Activated CD8-positive, alpha-beta T cell treated with anti-CD3 and anti-CD28 coated beads for 36 hours (primary cell): ENCODE results near the gene RNF181. TPM values are rescaled to one million over a fixed set of nuclear protein-coding genes. Genes with fewer than 3 reads are reported as not detected.
A peak's percentile ranks its signal among the peaks of the same experiment; 100 is the strongest.
"Not testable (repeated sequence)": the region's sequence is repeated elsewhere in the genome, so short reads cannot be mapped to it uniquely, and the experiment has no call there.

ENCODE experiments used
- ATAC-seq: fragments of 200-7000 bp; cut with Tn5 transposase; one replicate; pipeline ENCODE4 v1.10.0; 2021; ENCODE audit warnings: mild to moderate bottlenecking, moderate library complexity
- CTCF ChIA-PET: fragments of 350-600 bp; sonication (Branson Sonifier 250); formaldehyde crosslinking; loops from one replicate; lab custom pipeline; 2021; ENCODE audit warnings: antibody characterized with exemption; lab: Charles Lee
- POLR2A ChIA-PET: fragments of 350-600 bp; sonication (Branson Sonifier 250); formaldehyde crosslinking; loops from one replicate; lab custom pipeline; 2021; ENCODE audit warnings: antibody characterized with exemption; lab: Charles Lee
- DNase-seq: peaks from one replicate; pipeline ENCODE4 v3.0.0-alpha.2; 2020
- H3K27ac Mint-ChIP-seq: one replicate; pipeline ENCODE4 v1.8.0; 2021; ENCODE audit warnings: mild to moderate bottlenecking, mixed read lengths
- H3K27me3 Mint-ChIP-seq: one replicate; pipeline ENCODE4 v1.8.0; 2021; ENCODE audit warnings: mixed read lengths
- H3K36me3 Mint-ChIP-seq: one replicate; pipeline ENCODE4 v1.8.0; 2021; ENCODE audit warnings: low read depth, mixed read lengths
- H3K4me1 Mint-ChIP-seq: one replicate; pipeline ENCODE4 v1.8.0; 2021; ENCODE audit warnings: low read depth, mixed read lengths
- H3K4me3 Mint-ChIP-seq: one replicate; pipeline ENCODE4 v1.8.0; 2021; ENCODE audit warnings: mild to moderate bottlenecking, moderate library complexity, mixed read lengths
- H3K9me3 Mint-ChIP-seq: one replicate; pipeline ENCODE4 v1.8.0; 2021; ENCODE audit warnings: mixed read lengths
- intact Hi-C: fragments of 100-400 bp; cut with micrococcal nuclease; formaldehyde crosslinking; loops from one replicate; pipeline ENCODE4 v1.10.0; 2022
- total RNA-seq, 2 experiments: library from RNA; stranded (reverse); gene quantifications; one replicate each; pipeline ENCODE4 v1.2.3, GENCODE V29; 2021
- TF ChIP-seq, protein P1 (sequence below): fragments of 200-600 bp; IDR thresholded peaks from one replicate; pipeline ENCODE4 v1.8.0; 2022; ENCODE audit warnings: antibody characterized with exemption, mild to moderate bottlenecking

The RNF181 gene
- total RNA-seq, 2 experiments from 2014 or later, result 112 to 117 TPM

DNA sequence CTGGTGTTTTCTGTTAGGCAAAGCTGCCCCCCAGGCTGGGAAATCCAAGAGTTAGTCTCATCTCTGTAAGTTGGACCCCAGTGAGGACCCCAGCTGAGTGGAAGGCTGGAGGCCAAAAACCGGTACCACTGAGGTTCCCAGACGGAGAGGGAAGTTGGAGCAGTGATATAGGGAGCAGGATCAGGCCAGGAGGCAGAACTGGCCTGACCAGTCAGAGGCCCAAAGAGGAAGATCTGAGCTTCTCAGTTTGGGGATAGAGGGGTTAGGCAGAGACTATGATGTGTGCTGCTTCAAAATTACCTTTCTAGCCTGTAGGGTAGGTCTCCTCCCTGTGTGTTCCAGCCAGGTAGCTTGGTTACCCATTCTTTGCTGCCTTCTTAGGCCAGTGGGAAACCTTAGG lies 4.6 kb upstream of the RNF181 start:
- no peak overlapping the region for H3K27ac Mint-ChIP-seq
- ChIA-PET POLR2A (interaction anchor here (1.1 to 2.5 kb wide), 4 partner anchors 13 to 52 kb away, joined by 3 to 10 read pairs (median 6); partner anchors contain the start of genes C2orf68, MAT2A and VAMP8), CTCF (interaction anchor here (0.7 to 2.0 kb wide), 3 partner anchors 8 to 39 kb away, joined by 3 to 6 read pairs (median 3); partner anchors contain the start of gene TMEM150A)
- DNase-seq (no peak), ATAC-seq (no peak)
- H3K9me3 Mint-ChIP-seq, result no peaks in the 10 kb centered on the region
- intact Hi-C loops, result no loop called here
- no peak overlapping the region for H3K4me3 Mint-ChIP-seq
- TF ChIP-seq, protein P1, sequence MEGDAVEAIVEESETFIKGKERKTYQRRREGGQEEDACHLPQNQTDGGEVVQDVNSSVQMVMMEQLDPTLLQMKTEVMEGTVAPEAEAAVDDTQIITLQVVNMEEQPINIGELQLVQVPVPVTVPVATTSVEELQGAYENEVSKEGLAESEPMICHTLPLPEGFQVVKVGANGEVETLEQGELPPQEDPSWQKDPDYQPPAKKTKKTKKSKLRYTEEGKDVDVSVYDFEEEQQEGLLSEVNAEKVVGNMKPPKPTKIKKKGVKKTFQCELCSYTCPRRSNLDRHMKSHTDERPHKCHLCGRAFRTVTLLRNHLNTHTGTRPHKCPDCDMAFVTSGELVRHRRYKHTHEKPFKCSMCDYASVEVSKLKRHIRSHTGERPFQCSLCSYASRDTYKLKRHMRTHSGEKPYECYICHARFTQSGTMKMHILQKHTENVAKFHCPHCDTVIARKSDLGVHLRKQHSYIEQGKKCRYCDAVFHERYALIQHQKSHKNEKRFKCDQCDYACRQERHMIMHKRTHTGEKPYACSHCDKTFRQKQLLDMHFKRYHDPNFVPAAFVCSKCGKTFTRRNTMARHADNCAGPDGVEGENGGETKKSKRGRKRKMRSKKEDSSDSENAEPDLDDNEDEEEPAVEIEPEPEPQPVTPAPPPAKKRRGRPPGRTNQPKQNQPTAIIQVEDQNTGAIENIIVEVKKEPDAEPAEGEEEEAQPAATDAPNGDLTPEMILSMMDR, result no peak
- no peaks in the 10 kb centered on the region for H3K27me3 Mint-ChIP-seq
- peaks cover 17% of the 10 kb centered on the region for H3K4me1 Mint-ChIP-seq
- H3K36me3 Mint-ChIP-seq, result peaks cover 4% of the 10 kb centered on the region

DNA sequence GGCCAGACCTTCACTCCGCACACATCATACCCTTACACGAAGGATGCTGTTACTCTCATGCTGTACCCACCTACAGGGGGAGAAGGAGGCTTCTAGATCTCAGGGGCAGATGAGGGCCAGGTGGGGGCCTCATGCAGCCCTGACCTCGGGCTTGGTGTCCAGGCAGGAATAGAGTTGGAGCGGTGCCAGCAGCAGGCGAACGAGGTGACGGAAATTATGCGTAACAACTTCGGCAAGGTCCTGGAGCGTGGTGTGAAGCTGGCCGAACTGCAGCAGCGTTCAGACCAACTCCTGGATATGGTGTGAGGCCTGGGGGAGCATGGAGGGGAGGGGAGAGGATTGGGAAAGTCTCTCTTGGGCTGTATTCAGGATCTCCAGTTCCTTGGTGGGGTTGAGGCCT lies 4.0 kb upstream of the RNF181 start:
- no peak overlapping the region for H3K4me3 Mint-ChIP-seq
- H3K36me3 Mint-ChIP-seq, result peaks cover 4% of the 10 kb centered on the region
- ATAC-seq (no peak), DNase-seq (no peak)
- intact Hi-C loops, result no loop called here
- H3K27ac Mint-ChIP-seq, result no peak overlapping the region
- H3K4me1 Mint-ChIP-seq, result peaks cover 16% of the 10 kb centered on the region
- TF ChIP-seq, protein P1, result no peak
- POLR2A ChIA-PET, result interaction anchor here (1.1 to 2.5 kb wide), 5 partner anchors 13 to 52 kb away, joined by 3 to 10 read pairs (median 8); partner anchors contain the start of genes C2orf68, MAT2A and VAMP8
- no peaks in the 10 kb centered on the region for H3K27me3 Mint-ChIP-seq
- CTCF ChIA-PET, result interaction anchor here (0.7 to 2.0 kb wide), 3 partner anchors 7 to 40 kb away, joined by 3 to 6 read pairs (median 3); partner anchors contain the start of gene TMEM150A
- no peaks in the 10 kb centered on the region for H3K9me3 Mint-ChIP-seq

DNA sequence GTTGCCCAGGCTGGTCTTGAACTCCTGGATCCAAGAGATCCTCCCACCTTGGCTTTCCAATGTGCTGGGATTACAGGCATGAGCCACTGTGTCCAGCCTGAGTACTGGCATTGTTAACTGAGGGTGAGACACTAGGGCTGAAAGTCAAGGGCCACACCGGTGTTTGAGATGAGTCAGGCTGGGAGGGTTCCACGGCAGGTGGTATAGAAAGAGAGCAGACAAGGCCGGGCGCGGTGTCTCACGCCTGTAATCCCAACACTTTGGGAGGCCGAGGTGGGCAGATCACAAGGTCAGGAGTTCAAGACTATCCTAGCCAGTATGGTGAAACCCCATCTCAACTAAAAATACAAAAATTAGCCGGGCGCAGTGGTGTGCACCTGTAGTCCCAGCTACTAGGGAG lies 3.2 kb upstream of the RNF181 start:
- H3K9me3 Mint-ChIP-seq, H3K27ac Mint-ChIP-seq, DNase-seq, intact Hi-C loops, ATAC-seq, H3K4me3 Mint-ChIP-seq, H3K36me3 Mint-ChIP-seq, H3K27me3 Mint-ChIP-seq: not testable (repeated sequence)
- peaks cover 23% of the 10 kb centered on the region for H3K4me1 Mint-ChIP-seq
- POLR2A ChIA-PET, result interaction anchor here (0.6 to 2.6 kb wide), 4 partner anchors 9 to 53 kb away, joined by 3 to 10 read pairs (median 5); partner anchors contain the start of genes MAT2A and USP39
- CTCF ChIA-PET, result interaction anchor here (1.2 to 2.0 kb wide), 2 partner anchors 9 to 11 kb away, joined by 4 to 6 read pairs; partner anchors contain the start of gene TMEM150A

DNA sequence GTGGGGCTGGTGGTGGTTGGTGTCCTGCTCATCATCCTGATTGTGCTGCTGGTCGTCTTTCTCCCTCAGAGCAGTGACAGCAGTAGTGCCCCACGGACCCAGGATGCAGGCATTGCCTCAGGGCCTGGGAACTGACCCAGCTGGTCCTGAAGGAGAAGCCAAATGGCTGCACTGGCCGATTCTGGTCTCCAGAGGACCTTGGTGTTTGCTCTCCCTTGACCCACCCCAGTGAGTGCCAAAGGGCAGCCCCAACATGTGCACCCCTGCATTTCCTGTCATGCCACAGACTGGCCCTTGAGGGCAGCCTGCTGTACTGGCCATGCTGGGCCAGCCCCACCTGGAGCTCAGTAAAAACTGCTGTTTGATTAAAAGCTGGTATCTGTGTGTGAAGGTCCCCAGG lies 2.5 kb upstream of the RNF181 start:
- ChIA-PET POLR2A (interaction anchor here (0.6 to 2.6 kb wide), 6 partner anchors 9 to 54 kb away, joined by 3 to 10 read pairs (median 4); partner anchors contain the start of genes MAT2A and USP39), CTCF (interaction anchor here (1.2 kb wide), 1 partner anchor 8 kb away, joined by 4 read pairs; no protein-coding TSS in a partner anchor)
- intact Hi-C loops, result no loop called here
- H3K4me1 Mint-ChIP-seq, result peaks cover 19% of the 10 kb centered on the region
- H3K27ac Mint-ChIP-seq, result no peak overlapping the region
- H3K36me3 Mint-ChIP-seq, result peaks cover 11% of the 10 kb centered on the region
- H3K27me3 Mint-ChIP-seq, result no peaks in the 10 kb centered on the region
- no peak for DNase-seq
- H3K9me3 Mint-ChIP-seq, result no peaks in the 10 kb centered on the region
- TF ChIP-seq, protein P1, result no peak
- no peak overlapping the region for H3K4me3 Mint-ChIP-seq
- ATAC-seq, result no peak

DNA sequence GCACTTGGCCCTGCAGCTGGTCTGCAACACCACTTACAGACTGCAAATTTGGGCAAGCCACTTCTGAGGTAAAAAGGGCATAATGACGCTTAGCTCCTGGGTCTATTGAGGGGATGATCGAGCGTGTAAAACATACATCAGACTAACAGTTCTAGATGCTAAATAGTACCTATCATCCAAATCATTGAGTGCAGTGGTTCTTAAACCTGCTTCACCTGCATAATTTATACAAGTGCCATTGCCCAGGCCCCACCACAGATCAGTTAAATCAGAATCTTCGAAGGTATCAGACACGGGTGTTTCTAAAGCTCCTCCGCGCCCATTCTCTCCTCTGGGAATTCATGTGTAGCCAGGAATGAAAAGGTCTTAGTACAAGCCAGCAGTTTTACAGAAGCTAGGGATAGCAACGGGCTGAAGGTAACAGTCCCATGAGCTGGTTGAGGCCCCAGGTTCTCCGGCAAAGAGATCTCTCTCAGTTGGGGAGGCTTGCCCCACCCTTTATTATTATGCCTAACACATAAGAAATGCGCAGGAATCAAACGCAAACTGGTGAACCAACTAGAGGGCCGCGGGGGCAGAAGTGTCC lies 737 bp upstream of the RNF181 start:
- Mint-ChIP-seq H3K27me3 (no peaks in the 10 kb centered on the region), H3K36me3 (peaks cover 11% of the 10 kb centered on the region), H3K9me3 (no peaks in the 10 kb centered on the region), H3K4me1 (peaks cover 31% of the 10 kb centered on the region), H3K4me3 (peak overlapping the region; percentile 88), H3K27ac (peak overlapping the region; percentile 98)
- DNase-seq (no peak), ATAC-seq (no peak)
- TF ChIP-seq, protein P1, result no peak
- intact Hi-C loops, result no loop called here
- CTCF ChIA-PET, result interaction anchor here (1.0 to 4.1 kb wide), 6 partner anchors 10 to 43 kb away, joined by 3 to 14 read pairs (median 5); partner anchors contain the start of gene VAMP8
- POLR2A ChIA-PET, result interaction anchor here (0.7 to 3.3 kb wide), 12 partner anchors 9 to 56 kb away, joined by 3 to 15 read pairs (median 6); partner anchors contain the start of genes C2orf68, GGCX, MAT2A and USP39
